GM12878 (cell line): Measurements from ENCODE around the gene RAB29. TPM values are rescaled to one million over a fixed set of nuclear protein-coding genes. Genes with fewer than 3 reads are reported as not detected.

Experiments used
- ATAC-seq: fragments of 200-7000 bp; cut with Tn5 transposase; 3 replicates; pipeline ENCODE4 v1.9.1; 2020; ENCODE audit warnings: mild to moderate bottlenecking, moderate library complexity
- BruUV-seq: library from RNA; stranded (reverse); fragments of 400-500 nt; replicated peaks from 2 replicates; lab custom pipeline; 2021; lab: Mats Ljungman, UMichigan
- CTCF ChIA-PET: fragments of 300-600 bp; sonication (Branson Sonifier 250); formaldehyde crosslinking; extraction: SDS; loops from one replicate; lab custom pipeline; 2021; ENCODE audit warnings: inconsistent platforms; lab: Yijun Ruan, JAX
- POLR2A ChIA-PET: fragments of 350-600 bp; formaldehyde crosslinking; extraction: SDS; loops from one replicate; lab custom pipeline; 2021; ENCODE audit warnings: inconsistent platforms; lab: Charles Lee
- RAD21 ChIA-PET: fragments of 300-600 bp; sonication (Branson Sonifier 250); formaldehyde crosslinking; loops from one replicate; lab custom pipeline; 2023; ENCODE audit warnings: antibody characterized with exemption; ENCODE audit not compliant: unreplicated experiment; lab: Charles Lee
- SMC1A ChIA-PET: fragments of 300-600 bp; sonication (Branson Sonifier 250); formaldehyde crosslinking; loops from one replicate; lab custom pipeline; 2023; ENCODE audit not compliant: unreplicated experiment, uncharacterized antibody; lab: Charles Lee
- DNase-seq: peaks from one replicate; pipeline ENCODE4 v3.0.0-alpha.2; 2011; ENCODE audit warnings: low read depth, low spot score
- FAIRE-seq: peaks from 3 replicates; lab custom pipeline; 2011; peaks lifted over from hg19 to GRCh38; lab: Jason Lieb, UNC
- H2AFZ ChIP-seq: 2 replicates; pipeline ENCODE4 v1.6.0; 2011; ENCODE audit warnings: low read depth, low read length, control low read depth; ENCODE audit not compliant: control insufficient read depth
- H3K27ac ChIP-seq: 2 replicates; pipeline ENCODE4 v1.5.1; 2011; ENCODE audit warnings: control low read depth; ENCODE audit not compliant: control insufficient read depth, insufficient read depth
- H3K27me3 ChIP-seq, 2 experiments: replicated peaks in 1 of 2; 2 replicates each; pipeline versions ENCODE4 v1.6.0 to v1.6.1; 2011; ENCODE audit warnings: low read length in 1 of 2; ENCODE audit not compliant: control insufficient read depth in 2 of 2, insufficient read depth in 2 of 2
- H3K36me3 ChIP-seq, 2 experiments: 2 replicates each; pipeline ENCODE4 v1.5.1; 2011; ENCODE audit warnings: low read length in 1 of 2; ENCODE audit not compliant: control insufficient read depth in 2 of 2, insufficient read depth in 2 of 2
- H3K4me1 ChIP-seq: 2 replicates; pipeline ENCODE4 v1.6.1; 2011; ENCODE audit warnings: mild to moderate bottlenecking, low read length, moderate library complexity, mixed read lengths; ENCODE audit not compliant: control insufficient read depth, insufficient read depth
- H3K4me2 ChIP-seq: 2 replicates; pipeline ENCODE4 v1.6.0; 2011; ENCODE audit warnings: control low read depth; ENCODE audit not compliant: control insufficient read depth, insufficient read depth
- H3K4me3 ChIP-seq: fragments of 200-600 bp; sonication (generic); 2 replicates; pipeline ENCODE4 v1.5.1; 2016
- H3K79me2 ChIP-seq: 2 replicates; pipeline ENCODE4 v1.6.0; 2011; ENCODE audit warnings: low read length; ENCODE audit not compliant: control insufficient read depth, insufficient read depth
- H3K9ac ChIP-seq: 2 replicates; pipeline ENCODE4 v1.8.0; 2011; ENCODE audit warnings: low read length, control low read depth, mixed read lengths; ENCODE audit not compliant: control insufficient read depth, insufficient read depth
- H3K9me3 ChIP-seq: replicated peaks from 3 replicates; pipeline ENCODE4 v1.5.1; 2011; ENCODE audit warnings: mild to moderate bottlenecking, low read length; ENCODE audit not compliant: control insufficient read depth, insufficient read depth
- H4K20me1 ChIP-seq: 2 replicates; pipeline ENCODE4 v1.6.0; 2011; ENCODE audit not compliant: control insufficient read depth, insufficient read depth
- IRF5 ChIP-seq: fragments of 450-650 bp; IDR thresholded peaks from 2 replicates; pipeline ENCODE4 v1.6.1; 2017; ENCODE audit warnings: borderline replicate concordance
- WGBS: methylation state at CpG from one replicate; pipeline ENCODE4 v1.1.6; 2016; ENCODE audit warnings: low lambda C conversion rate; ENCODE audit not compliant: insufficient replicate concordance, insufficient coverage; ENCODE audit errors: missing lambda C conversion rate; 5-methylcytosine and 5-hydroxymethylcytosine counted together
- in situ Hi-C: fragments of 300-500 bp; cut with MboI; formaldehyde crosslinking; loops from 9 replicates; pipeline ENCODE4 v1.14.3; 2018; ENCODE audit warnings: mixed read lengths
- intact Hi-C: fragments of 100-400 bp; cut with micrococcal nuclease; formaldehyde crosslinking; loops from one replicate; pipeline ENCODE4 v1.14.2; 2022; ENCODE audit not compliant: unreplicated experiment
- polyA plus RNA-seq, 11 experiments: library from polyadenylated mRNA; depleted of rRNA in 4 of 11; unstranded in 6 of 11; stranded (reverse) in 5 of 11; fragments of >200 nt; fragmentation: Nextera tagmentation in 4 of 11; fragmentation: Illumina TruSeq in 1 of 11; extraction: Ambion mirVana in 4 of 11; extraction: Trizol in 1 of 11; gene quantifications; 1 replicate in 1 of 11; 2 replicates in 10 of 11; pipeline versions ENCODE4 v1.2.1 to v1.2.3, GENCODE V29; 2011 to 2016; ENCODE audit warnings: inconsistent platforms in 2 of 11, missing spikeins in 2 of 11, low read depth in 1 of 11
- total RNA-seq, 4 experiments: library from RNA; depleted of rRNA in 3 of 4; stranded (reverse); fragments of >200 nt in 3 of 4; fragmentation: Illumina TruSeq in 1 of 4; extraction: Trizol in 1 of 4; gene quantifications; 2 replicates each; pipeline versions ENCODE4 v1.2.1 to v1.2.3, GENCODE V29; 2013 to 2021
- TF ChIP-seq, protein P1 (sequence below), 3 experiments: IDR thresholded peaks in 2 of 3; conservative IDR thresholded peaks in 1 of 3; 2 replicates each; pipeline ENCODE4 v1.5.1; 2011; ENCODE audit warnings: low read depth in 3 of 3, low read length in 3 of 3, mild to moderate bottlenecking in 3 of 3, control low read depth in 2 of 3, moderate library complexity in 2 of 3, inconsistent platforms in 1 of 3, mixed read lengths in 1 of 3; ENCODE audit not compliant: control insufficient read depth in 2 of 3, insufficient read depth in 1 of 3; ENCODE audit errors: extremely low read depth in 1 of 3

The RAB29 gene
- total and polyA plus RNA-seq, 10 of the 15 experiments (the other 5 are each of a cell fraction or from before 2014, with no cell fraction given): 11.7 to 74.5 (median 15.0) TPM

DNA sequence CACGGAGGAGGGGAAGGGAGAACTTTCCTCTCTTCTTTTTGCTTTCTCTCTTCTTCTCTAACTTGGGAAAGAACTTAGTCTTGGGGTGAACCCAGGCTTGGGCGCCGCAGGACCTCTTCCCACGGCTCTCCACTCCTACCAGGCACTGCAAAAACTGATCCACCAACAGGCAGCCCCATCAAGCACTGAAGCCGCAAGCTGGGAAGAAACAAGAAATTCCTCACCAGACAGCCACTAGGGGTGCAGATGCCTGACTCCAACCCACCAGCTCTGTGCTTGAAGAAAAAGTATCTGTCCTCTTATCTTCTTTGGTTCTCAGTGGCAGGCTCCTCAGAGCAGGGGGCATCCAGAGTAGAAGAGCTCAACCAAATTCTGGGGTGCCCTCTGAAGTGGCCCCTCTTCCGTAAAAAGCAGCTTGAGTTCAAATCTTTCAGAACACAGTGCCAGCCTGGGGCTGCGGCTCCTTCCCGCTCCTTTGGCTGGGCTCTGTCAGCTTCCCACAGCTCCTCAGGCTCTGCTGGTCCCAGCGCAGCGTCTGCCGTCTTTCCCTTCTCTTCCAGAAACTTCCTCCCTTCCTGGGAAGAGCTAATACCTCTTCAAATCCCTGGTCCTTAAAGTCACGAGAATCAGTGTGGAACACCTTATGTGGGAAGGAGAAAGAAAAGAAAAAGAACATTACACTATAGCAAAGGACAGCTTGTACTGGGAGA, 35.3 kb upstream of the RAB29 start:
- no peak for TF ChIP-seq IRF5
- TF ChIP-seq, protein P1, sequence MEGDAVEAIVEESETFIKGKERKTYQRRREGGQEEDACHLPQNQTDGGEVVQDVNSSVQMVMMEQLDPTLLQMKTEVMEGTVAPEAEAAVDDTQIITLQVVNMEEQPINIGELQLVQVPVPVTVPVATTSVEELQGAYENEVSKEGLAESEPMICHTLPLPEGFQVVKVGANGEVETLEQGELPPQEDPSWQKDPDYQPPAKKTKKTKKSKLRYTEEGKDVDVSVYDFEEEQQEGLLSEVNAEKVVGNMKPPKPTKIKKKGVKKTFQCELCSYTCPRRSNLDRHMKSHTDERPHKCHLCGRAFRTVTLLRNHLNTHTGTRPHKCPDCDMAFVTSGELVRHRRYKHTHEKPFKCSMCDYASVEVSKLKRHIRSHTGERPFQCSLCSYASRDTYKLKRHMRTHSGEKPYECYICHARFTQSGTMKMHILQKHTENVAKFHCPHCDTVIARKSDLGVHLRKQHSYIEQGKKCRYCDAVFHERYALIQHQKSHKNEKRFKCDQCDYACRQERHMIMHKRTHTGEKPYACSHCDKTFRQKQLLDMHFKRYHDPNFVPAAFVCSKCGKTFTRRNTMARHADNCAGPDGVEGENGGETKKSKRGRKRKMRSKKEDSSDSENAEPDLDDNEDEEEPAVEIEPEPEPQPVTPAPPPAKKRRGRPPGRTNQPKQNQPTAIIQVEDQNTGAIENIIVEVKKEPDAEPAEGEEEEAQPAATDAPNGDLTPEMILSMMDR (IDR thresholded peaks at IDR 0.05 in 2 of 3, conservative IDR thresholded peaks at IDR 0.05 in 1 of 3; ENCODE audit: control insufficient read depth in 2 of 3, extremely low read depth in 1 of 3, insufficient read depth in 1 of 3, low read depth in 3 of 3, low read length in 3 of 3): peak in 2 of 3 experiments; percentile 20 to 24; a peak in 2 of 6 replicates
- TF ChIP-seq, all 136 proteins: peak for 1
- intact Hi-C loops: loop anchor here (5.0 kb wide), 2 partner anchors 52 to 107 kb away; no protein-coding TSS in a partner anchor
- BruUV-seq: no TSS peak
- no peak for DNase-seq
- Histone ChIP-seq H3K27ac (no peak overlapping the region), H3K36me3 (no peaks in the 10 kb centered on the region), H3K9ac (no peak overlapping the region), H4K20me1 (no peaks in the 10 kb centered on the region), H2AFZ (no peak overlapping the region), H3K79me2 (no peaks in the 10 kb centered on the region), H3K4me1 (peaks cover 6% of the 10 kb centered on the region), H3K9me3 (no peaks in the 10 kb centered on the region), H3K4me2 (no peak overlapping the region), H3K27me3 (peaks cover 2 to 10% of the 10 kb centered on the region in 2 experiments; a peak in 2 of 4 replicates), H3K4me3 (no peak overlapping the region)
- POLR2A ChIA-PET: interaction anchor here (0.5 kb wide), 1 partner anchor 1296 kb away, joined by 4 read pairs; no protein-coding TSS in a partner anchor
- SMC1A ChIA-PET: interaction anchor here (1.1 to 2.6 kb wide), 7 partner anchors 17 to 153 kb away, joined by 3 to 12 read pairs (median 4); no protein-coding TSS in a partner anchor
- RAD21 ChIA-PET: interaction anchor here (1.2 to 1.8 kb wide), 4 partner anchors 36 to 152 kb away, joined by 3 to 5 read pairs (median 4); partner anchors contain the start of gene NUCKS1
- in situ Hi-C loops: no loop called here
- 89% methylated on average over 11 of the region's 12 CpGs for WGBS
- FAIRE-seq: no peak
- CTCF ChIA-PET: interaction anchor here (0.6 to 2.4 kb wide), 6 partner anchors 11 to 219 kb away, joined by 3 to 13 read pairs (median 4); no protein-coding TSS in a partner anchor
- no peak for ATAC-seq
